NOMO-1 treated with dmso at 0.1 percent for 144 hours (cell line): Measurements from ENCODE around the gene UTP25.
"Not testable (repeated sequence)": the region's sequence is repeated elsewhere in the genome, so short reads cannot be mapped to it uniquely, and the experiment has no call there.

ENCODE experiments used
- DNase-seq: peaks from one replicate; lab custom pipeline; 2025; ENCODE audit not compliant: unreplicated experiment; lab: John Stamatoyannopoulos, UW

The UTP25 gene

DNA sequence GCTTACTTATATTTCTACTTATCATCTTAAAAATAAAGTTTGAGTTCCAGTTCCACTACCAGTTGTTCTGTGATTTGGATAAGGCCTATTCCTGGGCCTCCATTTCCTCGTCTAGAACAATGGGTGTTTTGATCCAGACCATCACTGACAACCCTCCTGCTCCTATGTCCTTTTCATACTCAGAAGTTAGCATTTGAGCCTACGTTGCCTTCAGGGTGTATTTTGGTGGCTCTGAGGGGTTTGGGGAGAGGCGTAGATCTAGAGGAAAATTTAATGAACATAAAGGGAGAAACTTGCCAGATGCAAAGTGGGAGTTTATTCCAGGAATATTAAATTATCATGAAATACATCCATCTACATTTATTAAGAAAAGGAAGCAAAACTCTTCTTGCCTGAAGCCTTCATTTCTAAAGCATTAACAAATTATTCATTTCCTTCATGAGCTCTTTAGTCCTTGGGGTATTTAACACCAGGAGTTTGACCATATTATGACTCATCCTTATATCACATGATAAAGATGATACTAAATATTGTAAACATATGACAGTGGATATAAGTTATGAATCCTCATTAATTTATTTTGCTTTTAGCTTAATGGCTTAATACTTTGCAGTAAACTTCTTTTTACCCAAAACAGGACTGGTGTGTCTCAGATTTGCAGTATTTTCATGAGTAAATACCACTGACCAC lies 63.0 kb downstream of the UTP25 start:
- DNase-seq = no peak

DNA sequence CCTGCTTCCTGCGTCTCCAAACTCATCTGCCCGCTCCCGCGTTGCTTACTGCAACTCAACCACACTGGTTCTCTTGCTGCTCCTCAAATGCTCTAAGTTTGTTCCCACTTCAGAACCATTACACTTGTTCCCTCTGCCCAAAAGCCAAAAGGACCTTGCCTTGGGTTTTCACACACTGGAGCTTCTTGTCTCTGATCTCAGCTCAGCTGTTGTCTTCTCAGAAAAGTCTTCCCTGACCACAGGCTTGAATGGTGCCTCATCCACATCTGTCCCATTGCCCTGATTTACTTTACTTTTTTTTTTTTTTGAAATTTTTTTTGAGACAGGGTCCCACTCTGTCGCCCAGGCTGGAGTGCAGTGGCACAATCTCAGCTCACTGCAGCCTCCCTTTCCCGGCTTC lies 66.0 kb downstream of the UTP25 start:
- DNase-seq = no peak

DNA sequence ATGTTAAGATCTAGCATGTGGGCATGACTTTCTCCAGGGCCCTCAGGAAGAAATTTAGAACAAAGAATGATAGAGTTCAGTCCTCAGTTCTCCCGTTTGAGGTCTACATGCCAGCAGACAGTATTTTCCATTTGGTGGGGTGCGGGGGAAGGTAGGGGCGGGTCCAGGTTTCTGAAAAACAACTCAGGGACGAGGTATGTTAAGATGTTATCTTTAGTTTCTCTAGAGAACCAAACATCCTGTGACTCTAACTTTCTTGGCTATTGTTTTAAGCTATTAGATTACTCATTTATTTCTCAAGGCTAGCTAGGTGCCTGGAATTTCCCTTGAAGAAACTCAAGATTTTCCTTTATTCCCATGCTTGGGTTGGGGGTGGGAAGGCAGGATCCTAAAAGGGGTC lies 67.9 kb downstream of the UTP25 start:
- DNase-seq = no peak

DNA sequence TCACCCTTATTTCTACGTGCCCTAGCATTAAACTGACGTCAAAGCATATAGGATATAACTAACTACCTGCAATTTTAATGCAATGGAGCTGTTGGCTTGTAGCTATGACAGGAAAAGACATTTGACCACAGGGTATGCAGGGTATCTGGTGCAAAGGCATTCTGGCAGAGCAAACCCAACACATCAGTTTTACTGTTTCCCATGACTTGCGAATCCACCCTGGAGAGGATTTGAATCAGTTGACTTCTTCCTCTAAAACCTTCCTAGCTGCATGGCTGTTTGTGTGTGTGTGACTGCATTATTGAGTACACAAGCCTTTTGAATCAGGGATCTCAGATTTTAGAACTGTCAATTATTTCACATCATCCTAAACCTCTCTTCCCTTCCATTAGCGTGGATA lies 68.6 kb downstream of the UTP25 start:
- no peak for DNase-seq

DNA sequence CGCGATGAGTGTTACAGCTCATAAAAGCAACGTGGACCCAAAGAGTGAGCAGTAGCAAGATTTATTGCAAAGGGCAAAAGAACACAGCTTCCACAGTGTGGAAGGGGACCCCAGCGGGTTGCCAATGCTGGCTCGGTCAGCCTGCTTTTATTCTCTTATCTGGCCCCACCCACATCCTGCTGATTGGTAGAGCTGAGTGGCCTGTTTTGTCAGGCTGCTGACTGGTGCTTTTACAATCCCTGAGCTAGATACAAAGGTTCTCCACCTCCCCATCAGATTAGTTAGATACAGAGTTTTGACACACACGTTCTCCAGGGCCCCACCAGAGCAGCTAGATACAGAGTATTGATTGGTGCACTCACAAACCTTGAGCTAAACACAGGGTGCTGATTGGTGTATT lies 70.5 kb downstream of the UTP25 start:
- DNase-seq = not testable (repeated sequence)

DNA sequence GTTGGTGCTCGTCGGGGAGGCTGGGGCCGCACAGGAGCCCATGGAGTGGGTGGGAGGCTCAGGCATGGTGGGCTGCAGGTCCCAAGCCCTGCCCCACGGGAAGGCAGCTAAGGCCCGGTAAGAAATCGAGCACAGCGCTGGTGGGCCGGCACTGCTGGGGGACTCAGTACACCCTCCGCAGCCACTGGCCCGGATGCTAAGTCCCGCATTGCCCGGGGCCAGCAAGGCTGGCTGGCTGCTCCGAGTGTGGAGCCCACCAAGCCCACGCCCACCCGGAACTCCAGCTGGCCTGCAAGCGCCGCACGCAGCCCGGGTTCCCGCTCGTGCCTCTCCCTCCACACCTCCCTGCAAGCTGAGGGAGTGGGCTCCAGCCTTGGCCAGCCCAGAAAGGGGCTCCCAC lies 71.1 kb downstream of the UTP25 start:
- DNase-seq = not testable (repeated sequence)

DNA sequence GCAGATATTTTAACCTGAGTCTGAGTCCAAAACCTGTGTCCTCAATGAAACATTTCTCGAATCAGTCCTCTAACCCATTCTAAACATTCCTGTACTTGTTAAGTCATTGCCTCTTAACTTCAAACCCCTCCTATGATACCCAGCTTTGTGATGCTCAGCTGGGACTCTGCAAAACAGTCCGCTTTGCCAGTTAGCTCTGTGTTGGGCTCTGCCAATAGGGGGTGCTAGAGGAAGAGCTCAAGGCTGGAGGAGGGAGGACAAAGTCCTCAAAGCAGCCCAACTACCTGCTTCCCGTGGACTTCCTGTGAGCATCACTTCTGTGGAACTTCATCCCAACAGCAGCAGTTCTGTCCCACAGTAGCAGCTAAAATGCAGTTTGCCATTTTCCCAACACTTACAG lies 72.2 kb downstream of the UTP25 start:
- DNase-seq = no peak

DNA sequence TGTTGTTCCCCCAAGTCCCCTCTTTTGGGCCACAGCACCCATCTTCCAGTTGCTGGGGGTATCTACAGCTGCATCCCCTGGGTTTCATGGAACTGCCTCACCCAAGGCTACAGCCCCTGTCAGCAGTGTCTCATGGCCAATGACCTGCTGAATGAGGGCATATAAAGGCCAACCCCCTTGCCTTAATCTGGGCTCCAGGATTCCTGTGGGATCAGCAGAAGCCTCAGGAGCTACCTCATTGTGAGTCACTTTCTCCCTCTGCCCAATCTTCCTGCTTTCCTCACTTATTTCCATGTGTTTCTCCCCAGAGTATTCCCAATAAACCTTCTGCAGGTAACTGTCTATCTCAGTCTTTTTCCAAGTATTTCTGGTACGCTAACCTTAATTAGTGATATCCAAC lies 73.0 kb downstream of the UTP25 start:
- no peak for DNase-seq

DNA sequence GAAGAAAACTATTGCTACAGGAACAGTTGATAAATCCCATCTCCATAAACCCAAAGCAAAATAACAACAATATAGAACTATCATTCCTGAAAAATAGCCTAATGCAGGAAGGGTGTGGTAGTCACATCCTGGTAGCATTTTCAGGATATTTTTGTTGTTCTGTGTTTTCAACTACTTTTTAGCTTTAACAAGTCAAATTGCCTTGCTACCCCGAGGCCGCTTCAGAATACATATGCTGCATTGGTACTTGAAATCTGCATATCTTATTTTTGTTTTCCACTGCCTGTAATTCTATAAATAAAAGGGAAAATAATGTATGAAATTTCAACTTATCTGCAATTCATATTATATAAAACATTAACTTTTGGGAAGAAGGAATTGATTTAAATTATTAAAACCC lies 73.4 kb downstream of the UTP25 start:
- DNase-seq = no peak

DNA sequence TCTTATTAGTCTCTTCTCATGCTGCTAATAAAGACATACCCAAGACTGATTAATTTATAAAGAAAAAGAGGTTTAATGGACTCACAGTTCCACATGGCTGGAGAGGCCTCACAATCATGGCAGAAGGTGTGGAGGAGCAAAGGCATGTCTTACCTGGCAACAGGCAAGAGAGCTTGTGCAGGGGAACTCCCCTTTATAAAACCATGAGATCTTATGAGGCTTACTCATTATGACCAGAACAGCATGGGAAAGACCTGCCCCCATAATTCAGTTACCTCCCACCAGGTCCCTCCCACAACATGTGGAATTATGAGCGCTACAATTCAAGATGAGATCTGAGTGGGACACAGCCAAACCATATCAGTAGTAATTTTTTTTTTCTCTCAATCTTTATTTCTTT lies 77.0 kb downstream of the UTP25 start:
- not testable (repeated sequence) for DNase-seq
